ENCODE data around the gene CCDC89. TPM values are rescaled to one million over a fixed set of nuclear protein-coding genes. Genes with fewer than 3 reads are reported as not detected.

CCDC89 gene
- total RNA-seq: under 1 TPM; 0.52 to 0.60 TPM

- Mint-ChIP-seq H3K27me3 (peaks cover 4% of the 10 kb centered on the region), H3K36me3 (ENCODE audit: low read depth) (peaks cover 4% of the 10 kb centered on the region), H3K27ac (no peak within 1 kb of the TSS), H3K4me1 (peaks cover 19% of the 10 kb centered on the region), H3K4me3 (no peak within 1 kb of the TSS), H3K9me3 (no peaks in the 10 kb centered on the region)
- DNase-seq: no peak
- CTCF ChIA-PET: interaction anchor here (0.7 to 1.3 kb wide), 7 partner anchors 9 to 169 kb away, joined by 3 to 4 read pairs (median 3); partner anchors contain the start of genes CCDC83 and CREBZF
- POLR2A ChIA-PET: no interaction called here
These were observed at the start of gene CCDC89 for GRCh38 chr11:85685820-85686459. TSS of gene CCDC89 (minus strand) at chr11:85686195. CDS start at chr11:85686130, 65 bp downstream.

- ChIA-PET CTCF (interaction anchor here (1.6 kb wide), 1 partner anchor 16 kb away, joined by 3 read pairs; no protein-coding TSS in a partner anchor), POLR2A (no interaction called here)
- Mint-ChIP-seq H3K9me3 (peaks cover 2% of the 10 kb centered on the region), H3K27me3 (no peaks in the 10 kb centered on the region), H3K4me1 (peaks cover 10% of the 10 kb centered on the region), H3K27ac (no peak overlapping the region), H3K4me3 (no peak overlapping the region), H3K36me3 (ENCODE audit: low read depth) (peaks cover 64% of the 10 kb centered on the region)
- no peak for DNase-seq
These were observed 47.0 kb upstream of the CCDC89 start for GRCh38 chr11:85732965-85733364.

GRCh38 chr11:85726381-85726780, 40.4 kb upstream of the CCDC89 start:
- POLR2A ChIA-PET: no interaction called here
- H3K9me3 Mint-ChIP-seq: peaks cover 5% of the 10 kb centered on the region
- peaks cover 48% of the 10 kb centered on the region for H3K36me3 Mint-ChIP-seq (ENCODE audit: low read depth)
- H3K4me3 Mint-ChIP-seq: no peak overlapping the region
- H3K27me3 Mint-ChIP-seq: no peaks in the 10 kb centered on the region
- CTCF ChIA-PET: interaction anchor here (1.1 to 1.7 kb wide), 3 partner anchors 13 to 19 kb away, joined by 4 to 5 read pairs (median 5); no protein-coding TSS in a partner anchor
- DNase-seq: no peak
- no peaks in the 10 kb centered on the region for H3K4me1 Mint-ChIP-seq
- no peak overlapping the region for H3K27ac Mint-ChIP-seq

- Mint-ChIP-seq H3K4me3 (no peak overlapping the region), H3K27ac (no peak overlapping the region), H3K9me3 (peaks cover 3% of the 10 kb centered on the region), H3K36me3 (ENCODE audit: low read depth) (peaks cover 43% of the 10 kb centered on the region), H3K4me1 (no peaks in the 10 kb centered on the region), H3K27me3 (no peaks in the 10 kb centered on the region)
- ChIA-PET CTCF (interaction anchor here (1.1 to 1.7 kb wide), 3 partner anchors 13 to 45 kb away, joined by 4 to 5 read pairs (median 4); no protein-coding TSS in a partner anchor), POLR2A (no interaction called here)
- no peak for DNase-seq
These were observed 39.7 kb upstream of the CCDC89 start for GRCh38 chr11:85725510-85726258.

- peaks cover 3% of the 10 kb centered on the region for H3K9me3 Mint-ChIP-seq
- ChIA-PET POLR2A (no interaction called here), CTCF (interaction anchor here (1.0 to 1.7 kb wide), 4 partner anchors 12 to 130 kb away, joined by 3 to 5 read pairs (median 4); partner anchors contain the start of gene CCDC83)
- no peaks in the 10 kb centered on the region for H3K27me3 Mint-ChIP-seq
- no peak overlapping the region for H3K27ac Mint-ChIP-seq
- H3K4me1 Mint-ChIP-seq: no peaks in the 10 kb centered on the region
- peaks cover 37% of the 10 kb centered on the region for H3K36me3 Mint-ChIP-seq (ENCODE audit: low read depth)
- H3K4me3 Mint-ChIP-seq: no peak overlapping the region
- no peak for DNase-seq
These were observed 38.9 kb upstream of the CCDC89 start for GRCh38 chr11:85724748-85725465.

GRCh38 chr11:85723088-85723487, 37.1 kb upstream of the CCDC89 start:
- no peak for DNase-seq
- H3K4me1 Mint-ChIP-seq: no peaks in the 10 kb centered on the region
- peaks cover 3% of the 10 kb centered on the region for H3K9me3 Mint-ChIP-seq
- ChIA-PET POLR2A (no interaction called here), CTCF (interaction anchor here (0.6 to 0.7 kb wide), 2 partner anchors 14 to 32 kb away, joined by 3 read pairs; no protein-coding TSS in a partner anchor)
- H3K36me3 Mint-ChIP-seq (ENCODE audit: low read depth): peaks cover 30% of the 10 kb centered on the region
- H3K27ac Mint-ChIP-seq: no peak overlapping the region
- no peak overlapping the region for H3K4me3 Mint-ChIP-seq
- H3K27me3 Mint-ChIP-seq: no peaks in the 10 kb centered on the region

- Mint-ChIP-seq H3K9me3 (no peaks in the 10 kb centered on the region), H3K27ac (no peak overlapping the region), H3K36me3 (ENCODE audit: low read depth) (peaks cover 12% of the 10 kb centered on the region), H3K4me1 (peaks cover 4% of the 10 kb centered on the region), H3K27me3 (no peaks in the 10 kb centered on the region), H3K4me3 (no peak overlapping the region)
- DNase-seq: no peak
- ChIA-PET POLR2A (no interaction called here), CTCF (interaction anchor here (1.6 kb wide), 1 partner anchor 10 kb away, joined by 4 read pairs; no protein-coding TSS in a partner anchor)
These were observed 35.2 kb upstream of the CCDC89 start for GRCh38 chr11:85721191-85721590.

GRCh38 chr11:85718991-85719807, 33.2 kb upstream of the CCDC89 start:
- Mint-ChIP-seq H3K4me3 (no peak overlapping the region), H3K4me1 (peaks cover 4% of the 10 kb centered on the region), H3K36me3 (ENCODE audit: low read depth) (peaks cover 6% of the 10 kb centered on the region), H3K27ac (no peak overlapping the region), H3K9me3 (no peaks in the 10 kb centered on the region), H3K27me3 (no peaks in the 10 kb centered on the region)
- CTCF ChIA-PET: interaction anchor here (1.7 kb wide), 1 partner anchor 18 kb away, joined by 3 read pairs; no protein-coding TSS in a partner anchor
- DNase-seq: no peak
- POLR2A ChIA-PET: no interaction called here

GRCh38 chr11:85718126-85718943, 32.3 kb upstream of the CCDC89 start:
- CTCF ChIA-PET: interaction anchor here (1.7 kb wide), 1 partner anchor 17 kb away, joined by 3 read pairs; no protein-coding TSS in a partner anchor
- no peak for DNase-seq
- Mint-ChIP-seq H3K9me3 (no peaks in the 10 kb centered on the region), H3K27me3 (no peaks in the 10 kb centered on the region), H3K4me3 (no peak overlapping the region), H3K27ac (no peak overlapping the region), H3K4me1 (peaks cover 4% of the 10 kb centered on the region), H3K36me3 (ENCODE audit: low read depth) (peaks cover 11% of the 10 kb centered on the region)
- POLR2A ChIA-PET: no interaction called here

GRCh38 chr11:85717429-85717828, 31.4 kb upstream of the CCDC89 start:
- Mint-ChIP-seq H3K4me3 (no peak overlapping the region), H3K4me1 (peaks cover 4% of the 10 kb centered on the region), H3K9me3 (no peaks in the 10 kb centered on the region), H3K36me3 (ENCODE audit: low read depth) (peaks cover 11% of the 10 kb centered on the region), H3K27ac (no peak overlapping the region), H3K27me3 (no peaks in the 10 kb centered on the region)
- no peak for DNase-seq
- ChIA-PET CTCF (interaction anchor here (1.5 kb wide), 1 partner anchor 21 kb away, joined by 5 read pairs; no protein-coding TSS in a partner anchor), POLR2A (no interaction called here)

- ChIA-PET POLR2A (no interaction called here), CTCF (interaction anchor here (0.7 to 1.6 kb wide), 5 partner anchors 13 to 142 kb away, joined by 3 to 7 read pairs (median 4); partner anchors contain the start of gene CCDC83)
- DNase-seq: no peak
- Mint-ChIP-seq H3K9me3 (no peaks in the 10 kb centered on the region), H3K4me1 (peaks cover 6% of the 10 kb centered on the region), H3K27me3 (no peaks in the 10 kb centered on the region), H3K4me3 (no peak overlapping the region), H3K27ac (no peak overlapping the region), H3K36me3 (ENCODE audit: low read depth) (peaks cover 11% of the 10 kb centered on the region)
These were observed 27.0 kb upstream of the CCDC89 start for GRCh38 chr11:85712953-85713352.
